BE2C (cell line): Measurements from ENCODE around the gene PTPRH.
A peak's percentile ranks its signal among the peaks of the same experiment; 100 is the strongest.

Experiments
- DNase-seq: peaks from one replicate; pipeline ENCODE4 v3.0.0-alpha.2; 2020
- H3K27me3 ChIP-seq: fragments of 250-450 bp; sonication (Bioruptor Pico); 2 replicates; pipeline ENCODE4 v1.5.1; 2020; ENCODE audit warnings: mild to moderate bottlenecking
- H3K36me3 ChIP-seq: fragments of 250-450 bp; sonication (Bioruptor Pico); 2 replicates; pipeline ENCODE4 v1.5.1; 2020; ENCODE audit warnings: mild to moderate bottlenecking
- H3K4me1 ChIP-seq: fragments of 250-450 bp; sonication (Bioruptor Pico); 2 replicates; pipeline ENCODE4 v1.5.1; 2020
- H3K4me3 ChIP-seq: 2 replicates; pipeline ENCODE4 v1.5.1; 2011; ENCODE audit warnings: low read depth, low read length
- H3K9me3 ChIP-seq: fragments of 250-450 bp; sonication (Bioruptor Pico); 2 replicates; pipeline ENCODE4 v1.5.1; 2020
- CTCF ChIP-seq: IDR thresholded peaks from 2 replicates; pipeline ENCODE4 v1.5.1; 2012; ENCODE audit warnings: mild to moderate bottlenecking, low read depth, low read length

Gene PTPRH

GRCh38 chr19:55241143-55241934 lies 32.0 kb upstream of the PTPRH start:
- H3K4me3 ChIP-seq: no peak overlapping the region
- no peak for TF ChIP-seq CTCF
- H3K27me3 ChIP-seq: no peaks in the 10 kb centered on the region
- H3K4me1 ChIP-seq: no peaks in the 10 kb centered on the region; the same call in 1 of the 2 replicates
- no peaks in the 10 kb centered on the region for H3K9me3 ChIP-seq
- DNase-seq: no peak
- H3K36me3 ChIP-seq: peaks cover 84% of the 10 kb centered on the region

- no peaks in the 10 kb centered on the region for H3K9me3 ChIP-seq
- DNase-seq: no peak
- no peak for TF ChIP-seq CTCF
- H3K4me3 ChIP-seq: no peak overlapping the region
- no peaks in the 10 kb centered on the region; the same call in 1 of the 2 replicates for H3K4me1 ChIP-seq
- peaks cover 85% of the 10 kb centered on the region for H3K36me3 ChIP-seq
- H3K27me3 ChIP-seq: no peaks in the 10 kb centered on the region
Measured at GRCh38 chr19:55240713-55241020, 31.4 kb upstream of the PTPRH start.

- DNase-seq: no peak
- H3K36me3 ChIP-seq: peaks cover 80% of the 10 kb centered on the region
- H3K27me3 ChIP-seq: no peaks in the 10 kb centered on the region
- no peak overlapping the region for H3K4me3 ChIP-seq
- H3K9me3 ChIP-seq: no peaks in the 10 kb centered on the region
- H3K4me1 ChIP-seq: no peaks in the 10 kb centered on the region; the same call in 1 of the 2 replicates
- no peak for TF ChIP-seq CTCF
Measured at GRCh38 chr19:55239004-55239403, 29.7 kb upstream of the PTPRH start.

GRCh38 chr19:55238030-55238429 lies 28.7 kb upstream of the PTPRH start:
- Histone ChIP-seq H3K4me1 (peaks cover 3% of the 10 kb centered on the region), H3K4me3 (no peak overlapping the region), H3K36me3 (peaks cover 81% of the 10 kb centered on the region), H3K9me3 (no peaks in the 10 kb centered on the region), H3K27me3 (no peaks in the 10 kb centered on the region)
- TF ChIP-seq CTCF: no peak
- no peak for DNase-seq

- peaks cover 24% of the 10 kb centered on the region for H3K4me1 ChIP-seq
- no peak for DNase-seq
- TF ChIP-seq CTCF: no peak
- H3K4me3 ChIP-seq: no peak overlapping the region
- no peaks in the 10 kb centered on the region for H3K27me3 ChIP-seq
- H3K9me3 ChIP-seq: no peaks in the 10 kb centered on the region
- peaks cover 72% of the 10 kb centered on the region for H3K36me3 ChIP-seq
Measured at GRCh38 chr19:55232986-55233385, 23.7 kb upstream of the PTPRH start.

GRCh38 chr19:55232286-55232602 lies 22.9 kb upstream of the PTPRH start:
- TF ChIP-seq CTCF: no peak
- Histone ChIP-seq H3K4me1 (peaks cover 27% of the 10 kb centered on the region), H3K36me3 (peaks cover 66% of the 10 kb centered on the region), H3K4me3 (no peak overlapping the region), H3K9me3 (no peaks in the 10 kb centered on the region), H3K27me3 (no peaks in the 10 kb centered on the region)
- peak; percentile 82 for DNase-seq
